Nephron (organoid): ENCODE data around the gene VPS13C.

Experiments used
- H3K27ac Mint-ChIP-seq, 3 experiments: 2 replicates each; pipeline ENCODE4 v1.8.0; 2020; ENCODE audit warnings: mixed read lengths in 3 of 3, mild to moderate bottlenecking in 2 of 3, moderate library complexity in 1 of 3
- H3K27me3 Mint-ChIP-seq: 2 replicates; pipeline ENCODE4 v1.8.0; 2021; ENCODE audit warnings: low read depth, mild to moderate bottlenecking, moderate library complexity, mixed read lengths
- H3K36me3 Mint-ChIP-seq: 2 replicates; pipeline ENCODE4 v1.8.0; 2020; ENCODE audit warnings: low read depth, mixed read lengths
- H3K4me1 Mint-ChIP-seq: 2 replicates; pipeline ENCODE4 v1.8.0; 2020; ENCODE audit warnings: mixed read lengths
- H3K4me3 Mint-ChIP-seq, 3 experiments: 2 replicates each; pipeline ENCODE4 v1.8.0; 2020; ENCODE audit warnings: mild to moderate bottlenecking in 3 of 3, mixed read lengths in 3 of 3, moderate library complexity in 2 of 3
- H3K9me3 Mint-ChIP-seq: 2 replicates; pipeline ENCODE4 v1.8.0; 2020; ENCODE audit warnings: mixed read lengths
- TF ChIP-seq, protein P1 (sequence below), 3 experiments: fragments of 200-600 bp; sonication (generic); IDR thresholded peaks; one replicate each; pipeline ENCODE4 v1.5.0; 2021; ENCODE audit warnings: antibody characterized with exemption in 3 of 3; ENCODE audit not compliant: unreplicated experiment in 3 of 3

VPS13C gene

DNA sequence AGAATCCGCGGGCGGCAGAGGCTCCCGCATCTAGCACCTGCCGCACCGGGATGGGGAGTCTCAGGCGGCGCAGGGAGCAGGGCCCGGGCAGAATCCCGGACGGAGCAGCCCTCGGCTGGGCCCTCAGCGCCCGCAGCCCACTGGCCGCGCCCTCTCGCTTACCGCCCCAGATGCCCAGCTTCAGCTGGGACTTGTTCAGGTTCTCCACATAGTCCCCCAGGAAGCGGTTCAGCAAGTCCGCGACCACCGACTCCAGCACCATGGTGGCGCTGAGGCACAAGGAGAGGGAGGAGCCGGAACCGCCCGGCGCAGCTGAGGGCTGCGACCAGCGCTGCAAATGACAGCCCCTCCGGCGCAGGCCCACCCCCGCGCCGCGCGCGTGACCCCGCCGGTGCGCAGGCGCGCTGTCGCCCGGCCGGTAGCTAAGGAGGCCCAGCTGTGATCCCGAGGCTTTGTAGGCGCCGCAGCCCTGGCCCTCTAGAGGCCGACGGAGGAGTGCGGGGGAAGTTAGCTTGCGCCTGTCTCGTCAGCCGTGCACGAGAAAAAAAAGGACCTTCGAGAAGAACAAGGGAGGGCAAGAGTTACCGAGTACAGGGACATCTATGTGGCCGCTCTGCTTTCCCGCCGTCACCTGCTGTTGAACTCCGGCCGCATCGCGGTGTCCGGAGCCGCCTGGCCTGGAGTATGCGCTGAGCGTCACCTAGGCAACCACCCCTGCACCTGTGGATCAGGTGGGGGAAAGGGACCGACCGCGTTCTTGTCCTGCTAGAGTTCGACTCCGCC, at the start of gene VPS13C:
VPS13C (minus strand) TSS at position 335 of the 783 bp plus-strand sequence; CDS start at position 262, 73 bp downstream.
- peaks cover 16% of the 10 kb centered on the region for H3K4me1 Mint-ChIP-seq
- H3K9me3 Mint-ChIP-seq, result no peaks in the 10 kb centered on the region
- H3K27ac Mint-ChIP-seq, result peak within 1 kb of the TSS; percentile 86 to 91 (median 89)
- no peaks in the 10 kb centered on the region for H3K36me3 Mint-ChIP-seq
- peak within 1 kb of the TSS; percentile 87 to 97 (median 94) for H3K4me3 Mint-ChIP-seq
- TF ChIP-seq, protein P1, sequence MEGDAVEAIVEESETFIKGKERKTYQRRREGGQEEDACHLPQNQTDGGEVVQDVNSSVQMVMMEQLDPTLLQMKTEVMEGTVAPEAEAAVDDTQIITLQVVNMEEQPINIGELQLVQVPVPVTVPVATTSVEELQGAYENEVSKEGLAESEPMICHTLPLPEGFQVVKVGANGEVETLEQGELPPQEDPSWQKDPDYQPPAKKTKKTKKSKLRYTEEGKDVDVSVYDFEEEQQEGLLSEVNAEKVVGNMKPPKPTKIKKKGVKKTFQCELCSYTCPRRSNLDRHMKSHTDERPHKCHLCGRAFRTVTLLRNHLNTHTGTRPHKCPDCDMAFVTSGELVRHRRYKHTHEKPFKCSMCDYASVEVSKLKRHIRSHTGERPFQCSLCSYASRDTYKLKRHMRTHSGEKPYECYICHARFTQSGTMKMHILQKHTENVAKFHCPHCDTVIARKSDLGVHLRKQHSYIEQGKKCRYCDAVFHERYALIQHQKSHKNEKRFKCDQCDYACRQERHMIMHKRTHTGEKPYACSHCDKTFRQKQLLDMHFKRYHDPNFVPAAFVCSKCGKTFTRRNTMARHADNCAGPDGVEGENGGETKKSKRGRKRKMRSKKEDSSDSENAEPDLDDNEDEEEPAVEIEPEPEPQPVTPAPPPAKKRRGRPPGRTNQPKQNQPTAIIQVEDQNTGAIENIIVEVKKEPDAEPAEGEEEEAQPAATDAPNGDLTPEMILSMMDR (IDR thresholded peaks at IDR 0.05; ENCODE audit: unreplicated experiment in 3 of 3), result peak; percentile 75 to 82 (median 78)
- H3K27me3 Mint-ChIP-seq, result peaks cover 50% of the 10 kb centered on the region

DNA sequence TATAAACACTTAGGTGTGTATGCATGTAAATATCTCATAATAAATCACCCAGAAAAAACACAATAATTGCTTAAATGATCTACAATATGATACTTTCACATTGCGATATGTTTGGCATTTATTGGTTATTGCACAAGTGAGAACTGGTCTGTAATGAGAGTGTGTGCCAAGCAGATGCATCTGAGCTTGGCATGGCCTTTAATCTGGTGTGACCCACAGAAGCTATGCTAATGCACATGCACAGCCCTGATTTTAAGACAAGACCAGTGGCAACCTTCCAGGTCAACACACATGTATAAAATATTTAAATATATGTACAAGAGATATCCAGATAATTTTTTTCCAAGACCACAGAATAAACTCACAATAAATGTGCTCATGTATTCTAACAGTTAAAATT, 49.2 kb upstream of the VPS13C start:
- Mint-ChIP-seq H3K9me3 (no peaks in the 10 kb centered on the region), H3K36me3 (no peaks in the 10 kb centered on the region), H3K4me1 (peaks cover 28% of the 10 kb centered on the region), H3K27ac (no peak overlapping the region), H3K27me3 (no peaks in the 10 kb centered on the region), H3K4me3 (no peak overlapping the region)
- TF ChIP-seq, protein P1 (IDR thresholded peaks at IDR 0.05; ENCODE audit: unreplicated experiment in 3 of 3), result no peak

DNA sequence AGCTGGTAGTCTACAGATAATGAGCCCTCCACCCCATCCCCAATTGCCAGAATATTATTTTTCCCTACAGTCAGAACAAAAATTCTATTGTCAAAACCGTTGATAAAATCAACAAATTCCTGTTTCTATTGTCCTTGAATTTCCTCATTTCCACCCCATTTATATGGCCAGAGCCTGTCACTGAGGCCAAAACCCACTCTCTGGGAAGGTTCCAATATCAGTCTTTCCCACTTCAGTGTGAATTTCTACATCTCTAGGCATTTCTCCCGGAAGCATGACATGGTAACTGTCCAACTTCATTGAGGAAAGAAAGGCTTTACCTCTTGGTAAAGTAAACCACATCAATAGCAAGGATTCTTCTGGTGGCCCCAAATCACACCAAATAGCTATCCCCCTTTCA, 48.2 kb upstream of the VPS13C start:
- no peaks in the 10 kb centered on the region for H3K36me3 Mint-ChIP-seq
- TF ChIP-seq, protein P1 (IDR thresholded peaks at IDR 0.05; ENCODE audit: unreplicated experiment in 3 of 3), result no peak
- no peak overlapping the region for H3K27ac Mint-ChIP-seq
- H3K4me3 Mint-ChIP-seq, result no peak overlapping the region
- peaks cover 33% of the 10 kb centered on the region for H3K4me1 Mint-ChIP-seq
- H3K9me3 Mint-ChIP-seq, result no peaks in the 10 kb centered on the region
- peaks cover under 1% of the 10 kb centered on the region for H3K27me3 Mint-ChIP-seq

DNA sequence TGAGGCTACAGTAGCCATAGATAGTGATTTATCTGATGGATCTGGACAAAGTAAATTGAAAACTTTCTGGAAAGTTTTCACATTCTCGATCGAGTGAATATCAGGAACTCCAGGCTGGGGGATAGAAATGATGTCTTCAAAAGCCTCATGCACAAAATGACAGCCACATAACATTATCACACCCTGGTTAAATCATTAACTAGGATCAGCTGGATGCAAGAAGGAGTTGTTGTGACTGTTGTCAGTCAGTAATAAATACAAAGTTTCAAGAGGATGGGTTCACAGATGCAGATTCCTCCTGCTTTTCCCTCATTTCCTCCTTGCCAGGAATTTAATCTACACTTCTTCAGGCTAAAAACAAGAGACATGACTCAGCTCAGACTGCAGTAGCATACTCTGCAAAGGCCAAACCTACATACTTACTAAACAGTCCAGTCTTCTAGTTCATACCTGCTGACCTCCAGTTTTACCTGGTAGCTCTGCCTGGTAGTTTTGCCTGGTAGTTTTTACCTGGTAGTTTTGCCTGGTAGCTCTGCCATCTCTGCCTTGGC, 47.4 kb upstream of the VPS13C start:
- H3K4me3 Mint-ChIP-seq, result no peak overlapping the region
- H3K4me1 Mint-ChIP-seq, result peaks cover 33% of the 10 kb centered on the region
- no peak overlapping the region for H3K27ac Mint-ChIP-seq
- TF ChIP-seq, protein P1 (IDR thresholded peaks at IDR 0.05; ENCODE audit: unreplicated experiment in 3 of 3), result no peak
- H3K9me3 Mint-ChIP-seq, result no peaks in the 10 kb centered on the region
- H3K27me3 Mint-ChIP-seq, result peaks cover 3% of the 10 kb centered on the region
- no peaks in the 10 kb centered on the region for H3K36me3 Mint-ChIP-seq

DNA sequence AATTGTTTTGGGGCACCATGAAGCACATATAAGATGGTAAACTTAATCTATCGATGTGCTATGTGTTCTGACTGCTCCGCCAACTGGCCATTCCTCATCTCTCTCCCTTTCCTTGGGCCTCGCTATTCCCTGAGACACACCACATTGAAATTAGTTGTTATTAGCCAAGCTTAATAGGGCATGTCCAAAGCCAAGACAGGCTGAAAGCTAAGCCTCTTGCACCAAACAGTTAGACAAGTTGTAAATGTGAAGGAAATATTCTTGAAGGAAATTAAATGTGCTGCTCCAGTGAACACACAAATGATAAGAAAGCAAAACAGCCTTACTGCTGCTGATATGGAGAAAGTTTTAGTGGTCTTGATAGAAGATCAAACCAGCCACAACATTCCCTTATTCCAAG, 45.8 kb upstream of the VPS13C start:
- TF ChIP-seq, protein P1 (IDR thresholded peaks at IDR 0.05; ENCODE audit: unreplicated experiment in 3 of 3), result no peak
- H3K4me3 Mint-ChIP-seq, result no peak overlapping the region
- H3K27ac Mint-ChIP-seq, result peak overlapping the region in 1 of 3 experiments; percentile 44
- peaks cover 3% of the 10 kb centered on the region for H3K27me3 Mint-ChIP-seq
- no peaks in the 10 kb centered on the region for H3K36me3 Mint-ChIP-seq
- peaks cover 28% of the 10 kb centered on the region for H3K4me1 Mint-ChIP-seq
- H3K9me3 Mint-ChIP-seq, result no peaks in the 10 kb centered on the region
